ENCODE data around the gene LTBP4. TPM values are rescaled to one million over a fixed set of nuclear protein-coding genes. Genes with fewer than 3 reads are reported as not detected.

LTBP4 gene
- total and polyA plus RNA-seq, 12 donors = 114 to 263 (median 234) TPM

GRCh38 chr19:40640744-40641143 is 39.6 kb downstream of the LTBP4 start:
- Histone ChIP-seq H3K9me3 (no peaks in the 10 kb centered on the region), H3K27ac (peak overlapping the region in 9 of 10 donors; percentile 46 to 85 (median 56)), H3K4me1 (peaks cover 0 to 39% (median 16%) of the 10 kb centered on the region in 9 donors), H3K27me3 (no peaks in the 10 kb centered on the region), H3K4me3 (no peak overlapping the region), H3K36me3 (no peaks in the 10 kb centered on the region)
- peak; percentile 39 to 63 (median 52) for ATAC-seq
- intact Hi-C loops (cut with DNase I) = loop anchor here in 2 of 10 donors (5.0 kb wide), 1 partner anchor 38 kb away; the partner anchor contains the start of gene LTBP4 (in 2 of the 2)
- DNase-seq = peak; percentile 37 to 46
- no peak for TF ChIP-seq CTCF (IDR thresholded peaks at IDR 0.05)
- WGBS, 2 donors = 32 to 46% methylated on average over 5 of the region's 5 CpGs

DNA sequence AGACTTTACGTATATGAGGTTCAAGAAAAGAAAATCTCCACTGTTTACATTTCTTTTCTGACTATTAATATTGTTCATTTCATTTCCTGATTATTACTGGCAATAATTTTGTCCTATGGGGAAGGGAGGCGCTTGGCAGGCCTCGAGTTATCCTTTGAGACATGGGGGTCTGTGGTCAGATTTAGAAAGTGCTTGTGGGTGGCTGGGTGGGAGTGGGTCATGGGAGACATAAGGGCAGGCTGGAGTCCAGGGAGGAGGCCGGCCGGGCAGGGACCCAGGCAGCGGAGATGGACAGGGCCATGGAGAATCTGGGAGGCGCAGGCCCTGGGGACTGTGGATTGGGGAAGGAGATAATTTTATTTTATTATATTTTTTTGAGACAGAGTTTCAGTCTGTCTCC is 40.1 kb downstream of the LTBP4 start:
- DNase-seq (peak in 1 of 2 donors; percentile 48), ATAC-seq (peak in 1 of 8 donors; percentile 39)
- Histone ChIP-seq H3K36me3 (no peaks in the 10 kb centered on the region), H3K9me3 (no peaks in the 10 kb centered on the region), H3K27me3 (no peaks in the 10 kb centered on the region), H3K4me3 (no peak overlapping the region), H3K27ac (peak overlapping the region in 9 of 10 donors; percentile 46 to 85 (median 56)), H3K4me1 (peaks cover 0 to 45% (median 20%) of the 10 kb centered on the region in 9 donors)
- 60 to 68% methylated on average over 7 of the region's 7 CpGs for WGBS, 2 donors
- intact Hi-C loops (cut with DNase I) = loop anchor here in 2 of 10 donors (5.0 kb wide), 1 partner anchor 39 kb away; the partner anchor contains the start of gene LTBP4 (in 2 of the 2)
- TF ChIP-seq CTCF (IDR thresholded peaks at IDR 0.05) = no peak

DNA sequence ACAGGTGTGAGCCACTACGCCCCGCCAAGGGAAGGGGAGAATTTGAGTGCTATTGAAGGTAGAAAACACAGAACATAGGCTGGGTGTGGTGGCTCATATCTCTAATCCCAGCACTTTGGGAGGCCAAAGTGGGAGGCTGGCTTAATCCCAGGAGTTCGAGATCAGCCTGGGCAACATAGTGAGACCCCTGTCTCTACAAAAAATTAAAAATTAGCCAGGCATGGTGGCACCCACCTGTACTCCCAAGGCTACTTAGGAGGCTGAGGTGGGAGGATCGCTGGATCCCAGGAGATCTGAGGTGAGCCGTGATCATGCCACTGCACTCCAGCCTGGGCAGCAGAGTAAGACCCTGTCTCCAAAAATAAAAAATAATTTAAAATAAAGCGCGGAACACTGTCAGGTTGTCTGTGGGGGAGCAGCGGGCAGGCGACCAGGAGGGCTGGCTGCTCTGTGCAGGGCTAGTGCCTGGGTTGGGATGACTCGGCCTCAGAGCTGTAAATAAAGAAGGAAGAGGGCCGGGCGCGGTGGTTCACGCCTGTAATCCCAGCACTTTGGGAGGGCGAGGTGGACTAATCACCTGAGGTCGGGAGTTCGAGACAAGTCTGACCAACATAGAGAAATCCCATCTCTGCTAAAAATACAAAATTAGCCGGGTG is 41.0 kb downstream of the LTBP4 start:
- peaks cover 0 to 53% (median 27%) of the 10 kb centered on the region in 9 donors for H3K4me1 ChIP-seq
- no peaks in the 10 kb centered on the region for H3K9me3 ChIP-seq
- H3K36me3 ChIP-seq = no peaks in the 10 kb centered on the region
- no peak overlapping the region for H3K4me3 ChIP-seq
- WGBS, 2 donors = 96 to 97% methylated on average over 18 of the region's 18 CpGs
- intact Hi-C loops (cut with DNase I) = loop anchor here in 2 of 10 donors (5.0 kb wide), 1 partner anchor 40 kb away; the partner anchor contains the start of gene LTBP4 (in 2 of the 2)
- H3K27me3 ChIP-seq = no peaks in the 10 kb centered on the region
- ATAC-seq = no peak
- no peak for DNase-seq
- H3K27ac ChIP-seq = peak overlapping the region in 7 of 10 donors; percentile 46 to 85 (median 62)
- TF ChIP-seq CTCF (IDR thresholded peaks at IDR 0.05) = no peak

DNA sequence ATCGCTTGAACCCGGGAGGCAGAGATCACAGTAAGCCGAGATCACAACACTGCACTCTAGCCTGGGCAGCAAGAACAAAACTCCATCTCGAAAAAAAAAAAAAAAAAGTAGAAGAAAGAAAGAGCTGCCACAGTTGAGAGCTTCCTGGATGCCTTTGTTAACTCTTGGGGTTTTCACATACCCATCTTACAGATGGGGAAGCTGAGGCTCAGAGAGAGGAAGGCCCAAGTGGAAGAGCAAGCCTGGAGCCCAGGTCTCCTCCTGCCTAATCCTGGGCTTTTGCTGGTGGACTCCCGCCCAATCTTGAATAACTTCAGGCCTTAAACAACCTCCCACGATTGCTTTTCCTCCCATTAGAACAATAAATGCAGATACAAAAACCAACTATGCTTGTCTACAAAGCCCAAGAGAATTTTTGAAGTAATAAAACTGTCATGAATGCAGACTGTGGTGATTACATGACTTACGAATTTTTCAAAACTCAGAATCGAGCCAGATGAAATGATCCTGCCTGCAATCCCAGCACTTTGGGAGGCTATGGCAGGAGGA is 41.7 kb downstream of the LTBP4 start:
- no peak for TF ChIP-seq CTCF (IDR thresholded peaks at IDR 0.05)
- no peaks in the 10 kb centered on the region for H3K27me3 ChIP-seq
- intact Hi-C loops (cut with DNase I) = loop anchor here in 2 of 10 donors (5.0 kb wide), 1 partner anchor 41 kb away; the partner anchor contains the start of gene LTBP4 (in 2 of the 2)
- peaks cover 0 to 53% (median 27%) of the 10 kb centered on the region in 9 donors for H3K4me1 ChIP-seq
- H3K4me3 ChIP-seq = no peak overlapping the region
- no peaks in the 10 kb centered on the region for H3K9me3 ChIP-seq
- H3K36me3 ChIP-seq = no peaks in the 10 kb centered on the region
- 70 to 79% methylated on average over 8 of the region's 8 CpGs for WGBS, 2 donors
- ATAC-seq = no peak
- H3K27ac ChIP-seq = peak overlapping the region in 5 of 10 donors; percentile 1 to 85 (median 33)
- no peak for DNase-seq

Measured in heart right ventricle (tissue), 16 donors.